Calu3 (cell line): ENCODE results near the gene SPTBN1. TPM values are rescaled to one million over a fixed set of nuclear protein-coding genes. Genes with fewer than 3 reads are reported as not detected.

ENCODE experiments used
- BruUV-seq: library from RNA; stranded (reverse); fragments of 400-500 nt; replicated peaks from 2 replicates; lab custom pipeline; 2021; lab: Mats Ljungman, UMichigan
- CTCF ChIA-PET: fragments of 300-600 bp; sonication (Branson Sonifier 250); formaldehyde crosslinking; loops from one replicate; lab custom pipeline; 2022; ENCODE audit warnings: antibody characterized with exemption; lab: Charles Lee
- DNase-seq: peaks from one replicate; pipeline ENCODE4 v3.0.0; 2022
- H3K27ac Mint-ChIP-seq: one replicate; pipeline ENCODE4 v1.8.0; 2022; ENCODE audit warnings: mixed read lengths; ENCODE audit not compliant: unreplicated experiment
- H3K27me3 Mint-ChIP-seq: one replicate; pipeline ENCODE4 v1.8.0; 2022; ENCODE audit warnings: mixed read lengths; ENCODE audit not compliant: unreplicated experiment
- H3K36me3 Mint-ChIP-seq: one replicate; pipeline ENCODE4 v1.8.0; 2022; ENCODE audit warnings: mild to moderate bottlenecking, moderate library complexity, mixed read lengths; ENCODE audit not compliant: insufficient read depth, unreplicated experiment
- H3K4me1 Mint-ChIP-seq: one replicate; pipeline ENCODE4 v1.8.0; 2022; ENCODE audit warnings: mild to moderate bottlenecking, low read depth, mixed read lengths; ENCODE audit not compliant: unreplicated experiment
- H3K4me3 Mint-ChIP-seq: one replicate; pipeline ENCODE4 v1.8.0; 2022; ENCODE audit warnings: mild to moderate bottlenecking, low read depth, moderate library complexity, mixed read lengths; ENCODE audit not compliant: unreplicated experiment
- H3K9me3 Mint-ChIP-seq: one replicate; pipeline ENCODE4 v1.8.0; 2022; ENCODE audit warnings: low read depth, mixed read lengths; ENCODE audit not compliant: unreplicated experiment
- intact Hi-C: fragments of 100-400 bp; cut with micrococcal nuclease; formaldehyde crosslinking; loops from one replicate; pipeline ENCODE4 v1.10.0; 2022; ENCODE audit not compliant: unreplicated experiment
- total RNA-seq: library from RNA; stranded (reverse); gene quantifications from 2 replicates; pipeline ENCODE4 v1.2.3, GENCODE V29; 2022
- TF ChIP-seq, protein P1 (sequence below): fragments of 200-600 bp; IDR thresholded peaks from one replicate; pipeline ENCODE4 v1.8.0; 2022; ENCODE audit warnings: antibody characterized with exemption; ENCODE audit not compliant: unreplicated experiment

Gene SPTBN1
- total RNA-seq, 1 experiment from 2014 or later = 611 TPM

DNA sequence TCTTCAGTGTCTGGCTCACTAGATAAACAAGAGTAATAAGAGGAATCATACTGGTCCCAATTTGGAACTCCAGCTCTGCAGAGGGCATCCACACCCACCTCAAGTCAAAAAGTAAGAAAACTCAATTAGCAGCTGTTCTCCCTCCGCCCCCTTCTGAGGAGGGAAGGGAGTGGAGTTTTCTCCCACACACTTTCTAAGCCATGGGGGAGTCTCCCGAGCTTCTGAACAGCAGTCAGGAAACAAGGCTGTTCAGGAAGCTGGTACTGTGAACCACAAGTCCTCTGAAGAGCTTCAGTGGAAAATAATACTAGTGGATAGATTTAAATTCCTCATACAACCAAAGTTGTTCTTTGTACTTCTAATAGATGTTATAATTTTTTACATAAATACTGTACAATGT lies 32.9 kb upstream of the SPTBN1 start:
- TF ChIP-seq, protein P1, sequence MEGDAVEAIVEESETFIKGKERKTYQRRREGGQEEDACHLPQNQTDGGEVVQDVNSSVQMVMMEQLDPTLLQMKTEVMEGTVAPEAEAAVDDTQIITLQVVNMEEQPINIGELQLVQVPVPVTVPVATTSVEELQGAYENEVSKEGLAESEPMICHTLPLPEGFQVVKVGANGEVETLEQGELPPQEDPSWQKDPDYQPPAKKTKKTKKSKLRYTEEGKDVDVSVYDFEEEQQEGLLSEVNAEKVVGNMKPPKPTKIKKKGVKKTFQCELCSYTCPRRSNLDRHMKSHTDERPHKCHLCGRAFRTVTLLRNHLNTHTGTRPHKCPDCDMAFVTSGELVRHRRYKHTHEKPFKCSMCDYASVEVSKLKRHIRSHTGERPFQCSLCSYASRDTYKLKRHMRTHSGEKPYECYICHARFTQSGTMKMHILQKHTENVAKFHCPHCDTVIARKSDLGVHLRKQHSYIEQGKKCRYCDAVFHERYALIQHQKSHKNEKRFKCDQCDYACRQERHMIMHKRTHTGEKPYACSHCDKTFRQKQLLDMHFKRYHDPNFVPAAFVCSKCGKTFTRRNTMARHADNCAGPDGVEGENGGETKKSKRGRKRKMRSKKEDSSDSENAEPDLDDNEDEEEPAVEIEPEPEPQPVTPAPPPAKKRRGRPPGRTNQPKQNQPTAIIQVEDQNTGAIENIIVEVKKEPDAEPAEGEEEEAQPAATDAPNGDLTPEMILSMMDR = no peak
- Mint-ChIP-seq H3K27me3 (no peaks in the 10 kb centered on the region), H3K9me3 (no peaks in the 10 kb centered on the region), H3K36me3 (no peaks in the 10 kb centered on the region), H3K4me3 (no peak overlapping the region), H3K4me1 (no peaks in the 10 kb centered on the region), H3K27ac (no peak overlapping the region)
- no peak for DNase-seq
- CTCF ChIA-PET = no interaction called here
- no TSS peak for BruUV-seq
- intact Hi-C loops = no loop called here

DNA sequence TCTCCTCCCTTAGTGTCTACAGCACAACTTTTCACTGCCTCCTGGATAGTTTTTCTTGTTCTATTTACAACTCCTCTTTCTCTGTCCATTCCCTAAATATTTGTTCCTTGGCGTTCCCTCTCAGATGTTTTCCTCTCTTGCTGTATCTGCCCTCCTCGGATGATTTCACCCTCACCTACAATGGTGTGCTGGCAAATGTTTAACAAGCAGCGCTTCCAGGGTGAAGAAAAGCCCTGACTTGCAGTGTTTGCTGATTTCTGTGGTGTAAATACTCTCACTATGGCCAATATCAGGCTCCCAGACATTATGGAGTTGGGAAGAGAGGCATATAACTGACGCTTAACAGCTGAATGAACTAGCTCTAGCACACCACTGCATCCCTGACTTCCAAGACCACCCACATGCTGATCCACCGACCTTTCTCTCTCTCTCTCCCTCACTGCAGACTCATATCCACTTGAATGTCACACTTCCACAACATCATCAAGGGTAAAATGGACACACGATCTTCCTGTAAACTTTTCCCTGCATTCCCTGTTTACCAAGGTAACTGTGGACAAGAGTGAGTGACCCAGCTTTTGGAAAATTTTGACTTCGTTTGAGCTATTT lies 31.5 kb upstream of the SPTBN1 start:
- TF ChIP-seq, protein P1 = no peak
- no peaks in the 10 kb centered on the region for H3K27me3 Mint-ChIP-seq
- no peaks in the 10 kb centered on the region for H3K9me3 Mint-ChIP-seq
- no peaks in the 10 kb centered on the region for H3K36me3 Mint-ChIP-seq
- CTCF ChIA-PET = no interaction called here
- H3K27ac Mint-ChIP-seq = no peak overlapping the region
- DNase-seq = no peak
- intact Hi-C loops = no loop called here
- H3K4me1 Mint-ChIP-seq = no peaks in the 10 kb centered on the region
- H3K4me3 Mint-ChIP-seq = no peak overlapping the region
- BruUV-seq = no TSS peak

GRCh38 chr2:54428108-54428831 lies 27.9 kb upstream of the SPTBN1 start:
- Mint-ChIP-seq H3K4me3 (no peak overlapping the region), H3K9me3 (no peaks in the 10 kb centered on the region), H3K4me1 (no peaks in the 10 kb centered on the region), H3K27ac (no peak overlapping the region), H3K36me3 (no peaks in the 10 kb centered on the region), H3K27me3 (no peaks in the 10 kb centered on the region)
- intact Hi-C loops = no loop called here
- CTCF ChIA-PET = no interaction called here
- TF ChIP-seq, protein P1 = no peak
- DNase-seq = no peak
- BruUV-seq = no TSS peak

- intact Hi-C loops = no loop called here
These were observed 27.1 kb upstream of the SPTBN1 start for GRCh38 chr2:54429054-54429453.

More at GRCh38 chr2:54429054-54429453, 27.1 kb upstream of the SPTBN1 start:
- Mint-ChIP-seq H3K4me3 (no peak overlapping the region), H3K9me3 (no peaks in the 10 kb centered on the region), H3K27ac (no peak overlapping the region), H3K27me3 (no peaks in the 10 kb centered on the region), H3K36me3 (no peaks in the 10 kb centered on the region), H3K4me1 (no peaks in the 10 kb centered on the region)
- CTCF ChIA-PET = no interaction called here
- TF ChIP-seq, protein P1 = no peak
- no TSS peak for BruUV-seq
- no peak for DNase-seq
